ENCODE results near the gene MYO7B. TPM values are rescaled to one million over a fixed set of nuclear protein-coding genes. Genes with fewer than 3 reads are reported as not detected.

MYO7B gene
- total RNA-seq, 2 experiments from 2014 or later, result 3.3 TPM; not detected in 1

DNA sequence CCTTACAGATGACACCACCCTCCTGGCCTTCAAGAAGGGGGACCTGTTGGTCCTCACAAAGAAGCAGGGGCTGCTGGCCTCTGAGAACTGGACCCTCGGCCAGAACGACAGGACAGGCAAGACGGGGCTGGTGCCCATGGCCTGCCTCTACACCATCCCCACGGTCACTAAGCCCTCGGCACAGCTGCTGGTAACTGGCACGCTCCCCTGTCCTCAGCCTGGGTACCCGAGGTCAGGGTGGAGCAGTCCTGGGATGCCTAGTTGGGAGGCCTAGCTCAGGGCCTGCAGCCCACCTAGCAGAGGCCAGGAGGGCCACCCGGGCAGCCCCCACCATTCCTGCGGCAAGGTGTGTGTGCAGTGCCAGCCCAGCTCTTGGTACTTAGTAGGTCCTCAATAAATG, 94.2 kb downstream of the MYO7B start:
- Histone ChIP-seq H3K9me2 (ENCODE audit: insufficient read depth, low read length) (no peaks in the 10 kb centered on the region), H3K4me2 (ENCODE audit: low read length) (no peak overlapping the region), H3K4me1 (ENCODE audit: insufficient read depth, low read length, poor library complexity, severe bottlenecking) (no peaks in the 10 kb centered on the region), H4K20me1 (ENCODE audit: insufficient read depth, low read length) (no peaks in the 10 kb centered on the region), H3K36me3 (ENCODE audit: insufficient read depth, low read length) (no peaks in the 10 kb centered on the region), H3K79me2 (ENCODE audit: insufficient read depth, low read depth, low read length) (no peaks in the 10 kb centered on the region), H2AFZ (ENCODE audit: low read length) (no peak overlapping the region), H3K9me3 (ENCODE audit: low read length) (no peaks in the 10 kb centered on the region), H3K4me3 (ENCODE audit: low read depth, low read length, poor library complexity, severe bottlenecking) (no peak overlapping the region), H3K27ac (ENCODE audit: low read depth, low read length, poor library complexity, severe bottlenecking) (no peak overlapping the region)
- intact Hi-C loops (cut with micrococcal nuclease; ENCODE audit: unreplicated experiment), result no loop called here
- no TSS peak for BruUV-seq (replicated peaks)
- no peak for DNase-seq (ENCODE audit: low spot score)
- CTCF ChIA-PET (ENCODE audit: unreplicated experiment), result no interaction called here
- TF ChIP-seq EZH2phosphoT487 (IDR thresholded peaks at IDR 0.05; ENCODE audit: borderline replicate concordance, low read depth, low read length), result no peak
- POLR2A ChIA-PET, result interaction anchor here (0.5 to 1.1 kb wide), 2 partner anchors 10 to 63 kb away, joined by 3 to 4 read pairs; no protein-coding TSS in a partner anchor

DNA sequence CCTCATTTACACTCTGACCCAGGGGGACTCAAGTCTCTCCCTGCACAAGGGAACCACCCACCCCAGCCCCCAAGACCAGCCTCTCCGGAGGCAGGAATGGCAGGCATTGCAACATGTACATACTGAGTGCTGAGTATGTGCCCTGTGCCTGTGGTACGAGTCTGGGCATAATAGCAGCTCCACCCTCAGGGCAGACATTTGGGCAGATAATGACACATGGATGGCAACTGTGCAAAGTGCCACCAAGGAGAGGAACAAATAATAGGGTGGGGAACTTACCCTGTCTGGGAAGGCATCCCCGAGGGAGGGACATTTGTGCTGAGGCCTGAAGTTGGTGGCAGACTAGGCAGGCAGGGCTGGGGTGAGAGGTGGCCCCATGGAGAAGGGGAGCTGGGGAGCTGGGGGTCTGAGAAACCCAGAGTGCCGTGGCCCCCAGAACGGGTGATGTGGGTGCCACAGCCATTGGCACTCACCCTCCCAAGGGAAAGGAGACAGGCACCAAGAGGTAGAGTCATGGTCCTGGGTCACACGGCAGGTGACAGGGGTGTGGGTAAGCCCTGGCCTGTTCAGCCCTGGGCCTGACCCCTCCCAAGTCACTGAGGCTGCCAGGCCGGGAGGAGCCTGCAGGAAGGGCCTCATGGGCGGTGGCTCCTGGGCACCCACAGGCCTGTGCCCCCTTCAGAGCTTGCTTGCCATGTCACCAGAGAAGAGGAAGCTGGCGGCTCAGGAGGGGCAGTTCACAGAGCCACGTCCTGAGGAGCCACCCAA, 94.8 kb downstream of the MYO7B start:
- no peaks in the 10 kb centered on the region for H3K4me1 ChIP-seq (ENCODE audit: insufficient read depth, low read length, poor library complexity, severe bottlenecking)
- ChIA-PET CTCF (ENCODE audit: unreplicated experiment) (no interaction called here), POLR2A (interaction anchor here (0.5 to 1.1 kb wide), 2 partner anchors 10 to 62 kb away, joined by 3 to 4 read pairs; no protein-coding TSS in a partner anchor)
- H3K36me3 ChIP-seq (ENCODE audit: insufficient read depth, low read length), result no peaks in the 10 kb centered on the region
- no TSS peak for BruUV-seq (replicated peaks)
- H3K9me2 ChIP-seq (ENCODE audit: insufficient read depth, low read length), result no peaks in the 10 kb centered on the region
- no peak for DNase-seq (ENCODE audit: low spot score)
- intact Hi-C loops (cut with micrococcal nuclease; ENCODE audit: unreplicated experiment), result no loop called here
- no peak overlapping the region for H3K4me2 ChIP-seq (ENCODE audit: low read length)
- H3K27ac ChIP-seq (ENCODE audit: low read depth, low read length, poor library complexity, severe bottlenecking), result no peak overlapping the region
- no peaks in the 10 kb centered on the region for H3K79me2 ChIP-seq (ENCODE audit: insufficient read depth, low read depth, low read length)
- no peak overlapping the region for H3K4me3 ChIP-seq (ENCODE audit: low read depth, low read length, poor library complexity, severe bottlenecking)
- H2AFZ ChIP-seq (ENCODE audit: low read length), result no peak overlapping the region
- H4K20me1 ChIP-seq (ENCODE audit: insufficient read depth, low read length), result no peaks in the 10 kb centered on the region
- TF ChIP-seq, protein P1, sequence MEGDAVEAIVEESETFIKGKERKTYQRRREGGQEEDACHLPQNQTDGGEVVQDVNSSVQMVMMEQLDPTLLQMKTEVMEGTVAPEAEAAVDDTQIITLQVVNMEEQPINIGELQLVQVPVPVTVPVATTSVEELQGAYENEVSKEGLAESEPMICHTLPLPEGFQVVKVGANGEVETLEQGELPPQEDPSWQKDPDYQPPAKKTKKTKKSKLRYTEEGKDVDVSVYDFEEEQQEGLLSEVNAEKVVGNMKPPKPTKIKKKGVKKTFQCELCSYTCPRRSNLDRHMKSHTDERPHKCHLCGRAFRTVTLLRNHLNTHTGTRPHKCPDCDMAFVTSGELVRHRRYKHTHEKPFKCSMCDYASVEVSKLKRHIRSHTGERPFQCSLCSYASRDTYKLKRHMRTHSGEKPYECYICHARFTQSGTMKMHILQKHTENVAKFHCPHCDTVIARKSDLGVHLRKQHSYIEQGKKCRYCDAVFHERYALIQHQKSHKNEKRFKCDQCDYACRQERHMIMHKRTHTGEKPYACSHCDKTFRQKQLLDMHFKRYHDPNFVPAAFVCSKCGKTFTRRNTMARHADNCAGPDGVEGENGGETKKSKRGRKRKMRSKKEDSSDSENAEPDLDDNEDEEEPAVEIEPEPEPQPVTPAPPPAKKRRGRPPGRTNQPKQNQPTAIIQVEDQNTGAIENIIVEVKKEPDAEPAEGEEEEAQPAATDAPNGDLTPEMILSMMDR (conservative IDR thresholded peaks at IDR 0.05; ENCODE audit: low read length), result no peak
- TF ChIP-seq EZH2phosphoT487 (IDR thresholded peaks at IDR 0.05; ENCODE audit: borderline replicate concordance, low read depth, low read length), result no peak
- H3K9me3 ChIP-seq (ENCODE audit: low read length), result no peaks in the 10 kb centered on the region

DNA sequence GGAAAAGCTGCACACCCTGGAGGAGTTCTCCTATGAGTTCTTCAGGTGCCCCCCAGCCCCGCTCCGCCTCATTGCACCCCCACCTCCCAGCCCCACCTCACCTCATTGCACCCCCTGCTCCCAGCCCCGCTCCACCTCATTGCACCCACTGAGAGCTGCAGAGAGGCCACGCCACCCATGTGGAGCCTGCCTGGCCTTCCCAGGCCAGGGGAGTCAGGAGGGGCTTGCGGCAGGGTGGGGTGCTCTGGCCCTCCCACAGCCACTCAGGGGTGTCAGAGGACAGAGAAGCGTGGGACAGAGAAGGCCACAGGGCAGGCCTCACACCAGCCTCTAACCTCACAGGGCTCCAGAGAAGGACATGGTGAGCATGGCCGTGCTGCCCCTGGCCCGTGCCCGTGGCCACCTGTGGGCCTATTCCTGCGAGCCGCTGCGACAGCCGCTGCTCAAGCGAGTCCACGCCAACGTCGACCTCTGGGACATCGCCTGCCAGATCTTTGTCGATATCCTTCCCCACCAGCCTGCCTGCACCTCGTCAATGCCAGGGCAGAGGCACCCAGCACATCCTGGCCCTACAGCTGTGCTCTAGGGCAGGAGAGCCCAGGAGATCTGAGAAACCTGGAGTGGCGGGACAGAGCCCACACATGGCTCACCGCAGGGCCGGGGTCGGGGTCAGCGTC, 95.5 kb downstream of the MYO7B start:
- no peaks in the 10 kb centered on the region for H3K4me1 ChIP-seq (ENCODE audit: insufficient read depth, low read length, poor library complexity, severe bottlenecking)
- H2AFZ ChIP-seq (ENCODE audit: low read length), result no peak overlapping the region
- TF ChIP-seq, protein P1 (conservative IDR thresholded peaks at IDR 0.05; ENCODE audit: low read length), result no peak
- no peak for TF ChIP-seq EZH2phosphoT487 (IDR thresholded peaks at IDR 0.05; ENCODE audit: borderline replicate concordance, low read depth, low read length)
- CTCF ChIA-PET (ENCODE audit: unreplicated experiment), result interaction anchor here (0.6 kb wide), 1 partner anchor 25 kb away, joined by 3 read pairs; no protein-coding TSS in a partner anchor
- H3K79me2 ChIP-seq (ENCODE audit: insufficient read depth, low read depth, low read length), result no peaks in the 10 kb centered on the region
- no TSS peak for BruUV-seq (replicated peaks)
- no peaks in the 10 kb centered on the region for H3K9me2 ChIP-seq (ENCODE audit: insufficient read depth, low read length)
- no peaks in the 10 kb centered on the region for H3K36me3 ChIP-seq (ENCODE audit: insufficient read depth, low read length)
- intact Hi-C loops (cut with micrococcal nuclease; ENCODE audit: unreplicated experiment), result no loop called here
- H3K4me3 ChIP-seq (ENCODE audit: low read depth, low read length, poor library complexity, severe bottlenecking), result no peak overlapping the region
- no peak overlapping the region for H3K4me2 ChIP-seq (ENCODE audit: low read length)
- no peaks in the 10 kb centered on the region for H4K20me1 ChIP-seq (ENCODE audit: insufficient read depth, low read length)
- H3K27ac ChIP-seq (ENCODE audit: low read depth, low read length, poor library complexity, severe bottlenecking), result no peak overlapping the region
- no peaks in the 10 kb centered on the region for H3K9me3 ChIP-seq (ENCODE audit: low read length)
- POLR2A ChIA-PET, result no interaction called here
- no peak for DNase-seq (ENCODE audit: low spot score)
